Testis (tissue), 3 donors: ENCODE results near the gene OTOP3. TPM values are rescaled to one million over a fixed set of nuclear protein-coding genes. Genes with fewer than 3 reads are reported as not detected.

Source experiments
- DNase-seq: peaks from one replicate; pipeline ENCODE4 v3.0.0-alpha.2; 2019
- H3K27ac ChIP-seq, 2 donors: fragments of 200-600 bp; sonication (generic); one replicate each; pipeline ENCODE4 v1.5.1; 2019
- H3K27me3 ChIP-seq: fragments of 200-600 bp; sonication (generic); one replicate; pipeline ENCODE4 v1.5.1; 2019
- H3K36me3 ChIP-seq: fragments of 200-600 bp; sonication (generic); one replicate; pipeline ENCODE4 v1.5.1; 2017; ENCODE audit warnings: low read depth; ENCODE audit errors: missing control alignments
- H3K4me1 ChIP-seq: fragments of 200-600 bp; sonication (generic); one replicate; pipeline ENCODE4 v1.5.1; 2019
- H3K4me3 ChIP-seq, 2 donors: fragments of 200-600 bp; sonication (generic); one replicate each; pipeline ENCODE4 v1.5.1; 2017 to 2019
- H3K9me3 ChIP-seq: fragments of 200-600 bp; sonication (generic); one replicate; pipeline ENCODE4 v1.5.1; 2017
- POLR2A ChIP-seq: fragments of 450-650 bp; IDR thresholded peaks from one replicate; pipeline ENCODE4 v1.6.1; 2017; ENCODE audit warnings: antibody characterized with exemption, mild to moderate bottlenecking, moderate library complexity
- WGBS, 2 donors: methylation state at CpG; one replicate each; pipeline ENCODE4 v1.1.5; 2018; 5-methylcytosine and 5-hydroxymethylcytosine counted together
- intact Hi-C: fragments of 100-400 bp; cut with DNase I; formaldehyde crosslinking; loops from one replicate; pipeline ENCODE4 v1.15.1; 2023; ENCODE audit warnings: low total_unique reads
- polyA plus RNA-seq: library from polyadenylated mRNA; stranded (reverse); fragments of 350-450 nt; fragmentation: Illumina TruSeq; extraction: RNeasy Lipid Tissue Mini Kit (QIAGEN cat#74804); gene quantifications from one replicate; pipeline ENCODE4 v1.2.3, GENCODE V29; 2014; ENCODE audit warnings: low read depth, low replicate concordance; ENCODE audit not compliant: insufficient read depth
- total RNA-seq, 2 donors: library from RNA; depleted of rRNA; stranded (reverse); fragments of >200 nt; gene quantifications; one replicate each; pipeline ENCODE4 v1.2.3, GENCODE V29; 2016
- TF ChIP-seq, protein P1 (sequence below), 3 experiments: fragments of 450-650 bp in 2 of 3; fragments of 200-600 bp in 1 of 3; sonication (generic) in 1 of 3; IDR thresholded peaks; one replicate each; pipeline ENCODE4 v1.5.1; 2016 to 2019; ENCODE audit warnings: antibody characterized with exemption in 3 of 3, mild to moderate bottlenecking in 2 of 3, moderate library complexity in 1 of 3

The OTOP3 gene
- total and polyA plus RNA-seq, 3 donors from 2014 or later = 0.12 TPM; not detected in 2

DNA sequence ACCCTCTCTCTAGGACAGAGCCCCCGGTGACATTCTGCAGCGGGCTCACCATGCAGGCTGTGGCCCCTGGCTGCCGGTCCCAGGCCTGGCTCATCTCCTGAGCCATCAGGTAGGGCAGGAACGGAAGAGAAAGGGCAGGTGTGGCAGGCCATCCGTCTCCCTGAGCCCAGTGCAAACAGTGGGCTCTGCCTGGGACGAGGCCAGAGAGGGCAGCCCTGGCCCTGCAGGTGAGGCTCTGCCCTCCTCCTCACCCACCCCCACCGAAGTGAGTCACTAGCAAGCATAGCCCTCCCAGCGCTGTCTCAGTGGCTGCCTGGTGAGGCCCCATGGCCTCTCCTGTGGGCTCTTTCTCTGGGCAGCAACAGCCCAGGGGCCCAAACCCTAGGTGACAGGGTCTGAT is 14.5 kb downstream of the OTOP3 start:
- WGBS, 2 donors = 64 to 77% methylated on average over 4 to 6 of the region's 8 CpGs
- Histone ChIP-seq H3K27me3 (no peaks in the 10 kb centered on the region), H3K36me3 (no peaks in the 10 kb centered on the region), H3K4me3 (no peak overlapping the region), H3K27ac (no peak overlapping the region), H3K9me3 (no peaks in the 10 kb centered on the region), H3K4me1 (no peaks in the 10 kb centered on the region)
- TF ChIP-seq POLR2A = no peak
- TF ChIP-seq, protein P1, sequence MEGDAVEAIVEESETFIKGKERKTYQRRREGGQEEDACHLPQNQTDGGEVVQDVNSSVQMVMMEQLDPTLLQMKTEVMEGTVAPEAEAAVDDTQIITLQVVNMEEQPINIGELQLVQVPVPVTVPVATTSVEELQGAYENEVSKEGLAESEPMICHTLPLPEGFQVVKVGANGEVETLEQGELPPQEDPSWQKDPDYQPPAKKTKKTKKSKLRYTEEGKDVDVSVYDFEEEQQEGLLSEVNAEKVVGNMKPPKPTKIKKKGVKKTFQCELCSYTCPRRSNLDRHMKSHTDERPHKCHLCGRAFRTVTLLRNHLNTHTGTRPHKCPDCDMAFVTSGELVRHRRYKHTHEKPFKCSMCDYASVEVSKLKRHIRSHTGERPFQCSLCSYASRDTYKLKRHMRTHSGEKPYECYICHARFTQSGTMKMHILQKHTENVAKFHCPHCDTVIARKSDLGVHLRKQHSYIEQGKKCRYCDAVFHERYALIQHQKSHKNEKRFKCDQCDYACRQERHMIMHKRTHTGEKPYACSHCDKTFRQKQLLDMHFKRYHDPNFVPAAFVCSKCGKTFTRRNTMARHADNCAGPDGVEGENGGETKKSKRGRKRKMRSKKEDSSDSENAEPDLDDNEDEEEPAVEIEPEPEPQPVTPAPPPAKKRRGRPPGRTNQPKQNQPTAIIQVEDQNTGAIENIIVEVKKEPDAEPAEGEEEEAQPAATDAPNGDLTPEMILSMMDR (IDR thresholded peaks at IDR 0.05) = no peak
- no peak for DNase-seq
- intact Hi-C loops = no loop called here

DNA sequence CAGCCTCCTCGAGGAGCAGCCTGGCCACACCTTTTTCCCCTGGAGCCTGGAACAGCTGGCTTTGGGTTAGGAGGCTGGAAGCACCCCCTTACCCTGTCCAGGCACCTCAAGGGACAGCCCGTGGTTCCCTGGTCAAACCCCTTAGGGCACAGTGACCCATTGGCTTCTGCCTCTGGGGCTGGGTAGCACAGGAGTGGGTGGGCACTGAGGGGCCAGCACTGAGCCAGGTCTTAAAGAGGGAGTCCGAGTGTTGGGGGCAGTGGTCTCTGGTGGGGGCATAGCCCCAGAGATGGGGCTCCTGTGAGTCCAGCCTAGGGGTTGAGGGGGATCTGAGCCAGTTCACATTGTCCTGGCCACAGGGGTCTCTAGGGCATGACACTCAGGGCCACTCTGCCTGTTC is 15.4 kb downstream of the OTOP3 start:
- no peaks in the 10 kb centered on the region for H3K9me3 ChIP-seq
- H3K36me3 ChIP-seq = no peaks in the 10 kb centered on the region
- no peak overlapping the region for H3K4me3 ChIP-seq
- H3K27ac ChIP-seq = no peak overlapping the region
- intact Hi-C loops = no loop called here
- 60 to 84% methylated on average over 1 to 3 of the region's 3 CpGs for WGBS, 2 donors
- no peaks in the 10 kb centered on the region for H3K4me1 ChIP-seq
- no peaks in the 10 kb centered on the region for H3K27me3 ChIP-seq
- no peak for DNase-seq
- no peak for TF ChIP-seq POLR2A
- TF ChIP-seq, protein P1 (IDR thresholded peaks at IDR 0.05) = no peak

DNA sequence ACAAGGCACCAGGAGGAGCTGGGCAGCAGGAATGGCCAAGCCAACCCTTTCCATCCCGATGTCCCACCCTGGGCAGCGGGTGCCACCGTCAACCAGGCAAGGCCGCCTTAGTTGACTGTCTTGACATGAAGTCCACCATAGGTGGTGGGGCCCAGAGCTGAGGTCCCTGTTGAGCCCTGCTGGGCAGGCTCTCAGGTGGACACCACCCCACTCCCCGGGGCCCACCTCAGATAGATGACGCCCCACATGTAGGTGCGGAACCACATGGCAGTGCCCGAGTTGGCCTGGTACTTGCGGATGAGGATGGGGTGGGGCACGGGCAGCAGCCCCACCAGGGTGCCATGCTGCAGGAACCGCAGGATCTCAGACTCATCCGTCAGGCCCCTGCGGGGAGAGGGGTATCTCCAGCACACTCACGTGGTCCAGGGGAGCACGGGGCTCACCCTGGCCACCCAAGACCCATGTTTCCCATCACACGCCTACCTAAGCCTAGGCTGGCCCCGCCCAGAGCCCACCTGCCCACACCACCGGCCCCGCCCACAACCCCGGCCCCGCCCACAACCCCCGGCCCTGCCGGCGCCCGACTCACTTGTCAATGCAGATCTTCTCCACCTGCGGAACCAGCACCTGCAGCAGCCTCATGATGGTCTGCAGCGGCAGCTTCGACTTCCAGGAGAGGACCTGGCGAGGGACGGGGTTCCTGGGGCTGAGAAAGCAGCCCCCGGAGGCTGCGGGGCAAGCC is 16.2 kb downstream of the OTOP3 start:
- DNase-seq = no peak
- TF ChIP-seq POLR2A = no peak
- TF ChIP-seq, protein P1 (IDR thresholded peaks at IDR 0.05) = no peak
- Histone ChIP-seq H3K27ac (no peak overlapping the region), H3K4me3 (no peak overlapping the region), H3K4me1 (no peaks in the 10 kb centered on the region), H3K36me3 (no peaks in the 10 kb centered on the region), H3K9me3 (no peaks in the 10 kb centered on the region), H3K27me3 (no peaks in the 10 kb centered on the region)
- intact Hi-C loops = no loop called here
- WGBS, 2 donors = 74 to 98% methylated on average over 9 to 32 of the region's 32 CpGs

DNA sequence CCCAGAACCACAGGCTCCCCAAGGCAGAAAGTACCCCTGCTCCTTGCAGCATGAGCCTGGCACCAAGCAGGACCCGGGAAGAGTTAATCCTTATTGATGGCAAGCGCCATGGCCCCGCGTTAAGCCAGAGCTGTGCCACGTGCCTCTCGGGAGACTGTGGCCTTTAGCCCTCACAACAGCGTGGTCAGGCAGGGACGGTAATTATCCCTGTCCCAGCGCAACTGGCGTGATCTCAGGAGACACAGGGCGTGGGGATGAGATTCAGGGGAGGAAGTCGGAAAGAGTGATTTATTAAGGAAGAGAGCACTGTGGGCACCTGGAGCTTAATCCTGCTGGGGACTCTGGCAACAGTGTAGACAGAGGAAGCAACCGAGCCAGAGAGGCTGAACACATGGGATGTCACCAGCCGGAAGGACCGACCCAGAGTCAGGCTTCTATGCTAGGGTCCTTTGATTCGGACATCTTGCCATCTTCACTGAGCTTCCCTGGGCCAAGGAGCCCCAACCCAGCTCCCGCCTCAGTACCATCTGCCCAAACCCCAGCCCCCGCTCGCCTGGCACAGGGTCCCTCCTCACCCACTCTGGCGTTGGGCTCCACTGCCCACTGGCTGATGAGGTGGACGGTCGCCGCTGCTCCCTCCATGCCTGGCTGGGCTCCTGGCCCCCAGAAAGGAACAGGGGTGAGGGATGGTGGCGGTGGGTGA is 16.9 kb downstream of the OTOP3 start:
- Histone ChIP-seq H3K27me3 (no peaks in the 10 kb centered on the region), H3K9me3 (no peaks in the 10 kb centered on the region), H3K27ac (no peak overlapping the region), H3K4me1 (no peaks in the 10 kb centered on the region), H3K4me3 (no peak overlapping the region), H3K36me3 (no peaks in the 10 kb centered on the region)
- intact Hi-C loops = no loop called here
- no peak for DNase-seq
- WGBS, 2 donors = 65 to 67% methylated on average over 17 to 24 of the region's 24 CpGs
- TF ChIP-seq POLR2A = no peak
- TF ChIP-seq, protein P1 (IDR thresholded peaks at IDR 0.05) = no peak
